GM04503 (cell line): ENCODE data around the gene GNPTG.

Source experiments
- DNase-seq: peaks from one replicate; pipeline ENCODE4 v3.0.0-alpha.2; 2012; ENCODE audit warnings: low read depth

The GNPTG gene

GRCh38 chr16:1351582-1352362, at the start of gene GNPTG, which contains the start of gene TSR3:
Gene GNPTG, plus strand, starts transcription at chr16:1351931. Its CDS starts 35 bp downstream, at chr16:1351966.
Gene TSR3, minus strand, starts transcription at chr16:1351878. Its CDS starts 74 bp downstream, at chr16:1351804.
- DNase-seq: peak; percentile 41

- no peak for DNase-seq
Measured at GRCh38 chr16:1305823-1306222, 45.9 kb upstream of the GNPTG start.

DNA sequence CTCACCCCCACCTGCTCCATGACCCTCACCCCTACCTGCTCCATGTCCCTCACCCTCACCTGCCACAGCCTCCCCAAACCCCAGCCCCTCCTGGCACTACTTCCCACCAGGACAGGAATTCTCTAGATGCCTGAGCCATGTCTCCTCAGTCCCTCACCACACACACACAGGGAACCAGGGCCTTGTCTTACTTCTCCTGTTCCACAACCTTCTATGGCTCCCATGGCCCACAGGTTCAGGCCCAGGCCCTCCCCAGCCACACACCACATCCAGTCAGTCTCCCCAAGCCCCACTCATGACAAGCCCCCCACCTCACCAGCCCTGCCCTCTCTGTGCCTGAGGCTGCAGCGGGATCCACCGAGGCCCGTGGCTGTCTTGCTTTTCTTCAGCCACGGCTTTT, 45.4 kb upstream of the GNPTG start:
- DNase-seq: no peak

DNA sequence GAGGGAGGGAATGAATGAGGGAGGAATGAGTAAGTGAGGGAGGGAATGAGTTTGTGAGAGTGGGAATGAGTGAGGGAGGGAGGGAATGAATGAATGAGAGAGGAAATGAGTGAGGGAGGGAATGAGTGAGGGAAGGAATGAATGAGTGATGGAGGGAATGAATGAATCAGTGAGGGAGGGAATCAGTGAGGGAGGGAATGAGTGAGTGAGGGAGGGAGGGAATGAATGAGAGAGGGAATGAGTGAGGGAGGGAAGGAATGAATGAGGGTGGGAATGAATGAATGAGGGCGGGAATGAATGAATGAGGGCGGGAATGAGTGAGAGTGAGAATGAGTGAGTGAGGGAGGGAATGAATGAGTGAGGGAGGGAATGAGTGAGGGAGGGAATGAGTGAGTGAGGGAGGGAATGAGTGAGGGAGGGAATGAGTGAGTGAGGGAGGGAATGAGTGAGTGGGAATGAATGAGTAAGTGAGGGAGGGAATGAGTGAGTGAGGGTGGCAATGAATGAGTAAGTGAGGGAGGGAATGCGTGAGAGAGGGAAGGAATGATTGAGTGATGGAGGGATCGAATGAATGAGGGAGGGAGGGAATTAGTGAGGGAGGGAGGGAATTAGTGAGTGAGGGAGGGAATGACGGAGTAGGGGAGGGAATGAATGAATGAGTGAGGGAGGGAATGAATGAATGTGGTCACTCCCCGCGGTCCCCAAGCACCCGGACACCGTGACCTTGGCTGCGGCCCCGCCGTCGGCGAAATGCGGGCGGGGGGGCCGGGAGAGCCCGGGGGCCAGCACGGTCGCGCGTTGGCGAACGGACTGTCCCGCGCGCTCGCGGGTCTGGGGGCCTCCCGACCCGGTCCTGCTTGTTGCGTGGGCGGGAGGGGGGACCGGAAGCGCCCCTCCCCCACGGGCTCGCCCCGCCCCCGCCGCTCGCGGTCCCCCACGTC, 43.4 kb upstream of the GNPTG start:
- DNase-seq: no peak

DNA sequence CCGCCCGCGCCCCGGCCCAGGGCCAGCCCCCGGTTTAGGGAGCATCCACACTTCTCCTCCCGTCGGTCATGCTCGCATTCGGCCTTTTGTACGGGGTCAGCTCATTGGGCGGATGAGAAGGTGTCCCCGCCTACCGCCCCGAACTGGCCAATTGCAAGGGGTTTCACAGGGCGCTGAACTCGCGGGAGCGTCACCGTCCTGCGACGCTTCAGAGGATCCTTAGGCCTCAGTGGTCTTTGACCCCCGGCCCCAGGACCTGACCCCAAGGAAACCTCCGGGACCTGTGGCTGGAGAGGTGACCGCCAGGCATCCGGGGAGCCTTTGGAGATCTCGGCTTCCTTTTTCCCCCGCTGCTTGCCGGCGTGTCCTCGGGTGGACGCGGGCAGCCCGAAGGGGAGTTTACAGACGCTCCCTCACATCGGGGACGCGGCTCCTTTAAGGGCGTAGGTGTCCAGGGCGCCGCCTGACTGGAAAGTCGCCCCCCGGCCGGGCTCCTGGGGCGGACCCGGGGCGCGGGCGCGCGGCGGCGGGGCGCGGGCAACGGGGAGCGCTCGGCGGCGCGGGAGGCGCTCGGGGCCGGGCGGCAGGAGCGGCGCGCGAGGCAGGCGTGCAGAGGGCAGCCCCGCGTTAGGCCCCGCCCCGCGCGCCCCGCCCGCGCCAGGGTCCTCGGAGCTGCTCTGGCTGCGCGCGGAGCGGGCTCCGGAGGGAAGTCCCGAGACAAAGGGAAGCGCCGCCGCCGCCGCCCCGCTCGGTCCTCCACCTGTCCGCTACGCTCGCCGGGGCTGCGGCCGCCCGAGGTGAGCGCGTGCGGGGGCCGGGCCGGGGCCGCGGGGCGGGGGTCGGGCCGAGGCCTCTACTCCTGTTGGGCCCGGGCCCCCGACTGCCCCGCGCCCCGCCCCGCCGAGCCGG, 42.5 kb upstream of the GNPTG start, which contains the start of gene UBE2I:
UBE2I (plus strand) TSS at position 660 of the 909 bp plus-strand sequence. CDS start 4,395 bp downstream, outside the sequence.
- DNase-seq: peak; percentile 97

DNA sequence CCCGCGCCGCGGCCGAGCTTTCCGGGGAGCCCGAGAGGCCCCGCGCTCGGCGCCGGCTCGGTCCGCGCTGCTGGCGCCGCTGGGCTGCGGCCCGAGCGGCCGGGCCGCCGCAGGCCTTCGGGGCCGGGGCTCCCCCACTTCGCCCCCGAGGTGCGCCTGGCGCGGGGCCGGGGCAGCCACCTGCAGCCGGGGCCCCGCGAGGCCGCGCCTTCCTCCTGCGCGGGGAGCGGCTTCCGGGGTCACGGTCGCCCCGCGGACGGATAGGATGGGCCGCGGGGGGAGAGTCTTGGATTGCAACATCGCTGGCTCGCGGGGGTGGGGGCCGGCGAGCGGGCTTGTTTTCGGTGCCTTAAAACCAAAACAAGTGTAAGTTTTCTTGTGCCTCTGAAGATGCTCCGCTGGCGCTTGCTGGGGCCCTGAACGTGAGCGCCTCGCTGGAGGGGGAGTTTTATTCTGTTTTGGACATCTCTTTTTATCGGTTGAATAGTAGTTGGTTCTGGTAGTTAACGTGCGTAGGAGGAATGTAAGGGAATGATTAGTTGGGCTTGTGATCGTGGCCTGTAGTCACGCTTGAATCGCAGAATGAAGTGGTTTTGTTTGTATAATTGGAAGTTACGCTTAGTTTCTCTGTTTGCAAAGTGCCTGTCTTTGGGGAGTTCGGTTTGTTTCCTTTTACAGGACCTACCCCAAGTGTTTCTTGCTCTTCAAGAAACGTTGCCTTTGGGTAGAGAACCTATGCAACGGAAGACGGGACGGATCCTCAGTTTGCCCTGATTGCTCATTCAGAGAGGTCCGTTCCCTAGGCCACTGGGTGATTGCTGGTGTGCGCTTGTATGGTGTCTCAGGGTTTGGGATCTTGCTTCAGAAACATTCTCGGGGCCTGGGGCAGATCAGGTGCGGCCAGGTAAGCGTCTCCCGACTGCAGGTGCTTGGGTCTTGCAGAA, 41.6 kb upstream of the GNPTG start:
- no peak for DNase-seq

DNA sequence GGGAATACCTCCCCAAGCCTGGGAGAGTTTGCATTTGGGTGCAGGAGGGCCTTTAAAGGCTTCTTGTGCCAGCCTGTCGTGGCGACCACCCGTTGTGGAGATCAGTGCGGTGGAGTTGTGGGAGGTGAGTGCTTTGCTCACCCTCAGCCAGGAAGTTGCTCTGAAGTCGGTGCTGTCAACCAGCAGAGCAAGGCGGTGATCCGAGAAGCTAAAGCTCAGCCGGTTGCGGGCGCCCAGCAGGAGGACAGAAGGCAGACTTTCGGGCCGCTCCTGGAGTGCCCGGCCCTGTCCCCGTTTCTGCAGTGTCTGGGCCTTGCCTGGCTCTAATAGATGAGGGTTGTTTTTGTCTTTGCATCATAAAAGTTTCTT, 40.9 kb upstream of the GNPTG start:
- DNase-seq: no peak

GRCh38 chr16:1311212-1311737, 40.5 kb upstream of the GNPTG start:
- no peak for DNase-seq

- DNase-seq: no peak
Measured at GRCh38 chr16:1311738-1312466, 39.8 kb upstream of the GNPTG start.

GRCh38 chr16:1312467-1312816, 39.3 kb upstream of the GNPTG start:
- no peak for DNase-seq

- no peak for DNase-seq
Measured at GRCh38 chr16:1312903-1313302, 38.8 kb upstream of the GNPTG start.

GRCh38 chr16:1313721-1314369, 37.9 kb upstream of the GNPTG start:
- no peak for DNase-seq

GRCh38 chr16:1314399-1315068, 37.2 kb upstream of the GNPTG start:
- no peak for DNase-seq

DNA sequence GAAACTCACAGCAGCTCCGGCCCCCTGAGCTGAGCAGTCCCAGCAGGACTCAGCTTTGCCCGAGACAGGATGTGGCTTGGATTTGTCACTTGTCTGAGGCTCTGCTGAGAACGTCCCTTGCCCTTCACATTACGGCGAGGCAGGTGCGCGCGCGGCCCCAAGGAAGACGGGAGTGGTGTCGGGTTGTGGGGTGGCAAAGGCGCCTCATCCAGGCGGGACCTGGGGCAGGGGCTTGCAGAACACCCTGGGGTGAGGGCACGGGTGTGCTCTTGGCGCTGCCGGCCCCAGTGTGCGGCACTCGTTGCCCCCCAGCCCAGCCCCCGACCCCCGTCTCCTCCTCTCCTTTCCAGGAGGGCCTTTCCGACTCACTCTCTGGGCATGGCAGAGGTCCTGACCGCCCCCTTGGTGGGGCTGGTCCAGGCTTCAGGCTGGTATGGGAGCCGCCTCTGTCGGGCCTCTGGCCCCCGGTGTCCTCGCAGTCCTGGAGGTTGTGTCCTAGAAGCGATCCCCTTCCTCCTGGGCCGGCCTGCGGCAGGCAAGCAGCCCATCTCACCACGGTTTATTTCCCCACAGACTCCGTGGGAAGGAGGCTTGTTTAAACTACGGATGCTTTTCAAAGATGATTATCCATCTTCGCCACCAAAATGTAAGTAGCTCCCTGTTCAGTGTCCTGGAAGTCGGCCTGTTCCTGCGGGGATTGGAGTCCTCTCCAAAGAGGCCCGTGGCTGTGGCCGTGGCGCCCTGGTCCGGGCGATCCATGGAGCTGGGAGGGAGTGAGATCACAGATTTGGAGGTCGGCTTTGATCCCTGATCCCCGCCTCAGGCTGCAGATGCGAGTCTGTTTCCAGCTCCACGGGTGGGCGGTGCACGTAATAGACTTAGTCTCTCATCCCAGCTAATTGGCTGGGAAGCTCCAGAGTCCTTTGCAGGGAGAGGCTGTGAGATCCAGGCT, 36.4 kb upstream of the GNPTG start:
- no peak for DNase-seq

DNA sequence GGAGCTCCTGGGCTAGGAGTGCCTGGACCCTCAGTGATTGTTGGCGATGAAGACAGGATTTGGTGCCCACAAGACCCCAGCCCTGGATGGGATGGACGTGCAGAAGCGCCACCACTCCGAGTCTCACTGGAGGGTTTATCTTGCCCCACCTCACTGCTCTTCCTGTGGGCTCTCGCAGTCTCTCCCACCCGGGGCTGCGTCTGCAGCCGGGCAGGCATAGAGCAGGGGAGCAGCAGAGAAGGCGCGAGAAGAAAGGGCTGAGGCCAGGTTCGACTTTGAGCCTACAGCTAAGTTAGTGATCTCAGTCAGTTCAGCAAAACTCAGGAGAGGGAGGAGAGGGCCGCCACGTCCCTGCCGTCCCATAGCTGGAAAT, 35.7 kb upstream of the GNPTG start:
- no peak for DNase-seq

- DNase-seq: no peak
Measured at GRCh38 chr16:1317479-1318267, 34.1 kb upstream of the GNPTG start.

- no peak for DNase-seq
Measured at GRCh38 chr16:1318268-1318545, 33.5 kb upstream of the GNPTG start.
